Measurements from ENCODE around the gene FLT3LG.

DNA sequence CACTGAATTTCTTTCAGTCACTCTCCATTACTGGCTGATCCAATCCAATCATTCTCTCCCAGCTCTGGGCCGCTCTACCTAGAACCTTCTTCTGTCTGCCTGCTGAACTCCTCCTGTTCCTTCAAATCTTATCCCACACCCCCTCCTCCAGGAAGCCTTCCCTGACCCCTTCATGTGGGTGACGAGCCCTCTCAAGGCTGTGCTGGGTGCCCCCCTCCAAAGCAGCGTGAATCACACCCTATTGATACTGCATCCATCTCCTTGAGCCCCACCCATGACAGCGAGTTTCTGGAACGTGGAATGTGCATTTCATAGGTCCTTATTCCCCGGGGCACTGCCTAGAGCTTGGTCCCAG is 25.6 kb upstream of the FLT3LG start:
- TF ChIP-seq, protein P1, sequence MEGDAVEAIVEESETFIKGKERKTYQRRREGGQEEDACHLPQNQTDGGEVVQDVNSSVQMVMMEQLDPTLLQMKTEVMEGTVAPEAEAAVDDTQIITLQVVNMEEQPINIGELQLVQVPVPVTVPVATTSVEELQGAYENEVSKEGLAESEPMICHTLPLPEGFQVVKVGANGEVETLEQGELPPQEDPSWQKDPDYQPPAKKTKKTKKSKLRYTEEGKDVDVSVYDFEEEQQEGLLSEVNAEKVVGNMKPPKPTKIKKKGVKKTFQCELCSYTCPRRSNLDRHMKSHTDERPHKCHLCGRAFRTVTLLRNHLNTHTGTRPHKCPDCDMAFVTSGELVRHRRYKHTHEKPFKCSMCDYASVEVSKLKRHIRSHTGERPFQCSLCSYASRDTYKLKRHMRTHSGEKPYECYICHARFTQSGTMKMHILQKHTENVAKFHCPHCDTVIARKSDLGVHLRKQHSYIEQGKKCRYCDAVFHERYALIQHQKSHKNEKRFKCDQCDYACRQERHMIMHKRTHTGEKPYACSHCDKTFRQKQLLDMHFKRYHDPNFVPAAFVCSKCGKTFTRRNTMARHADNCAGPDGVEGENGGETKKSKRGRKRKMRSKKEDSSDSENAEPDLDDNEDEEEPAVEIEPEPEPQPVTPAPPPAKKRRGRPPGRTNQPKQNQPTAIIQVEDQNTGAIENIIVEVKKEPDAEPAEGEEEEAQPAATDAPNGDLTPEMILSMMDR (IDR thresholded peaks at IDR 0.05): no peak
- no peak for TF ChIP-seq POLR2A (IDR thresholded peaks at IDR 0.05)

Data from transverse colon (tissue), 3 donors.